Transverse colon (tissue), 4 donors: ENCODE results near the gene SAGE1.
"Not testable (repeated sequence)": the region's sequence is repeated elsewhere in the genome, so short reads cannot be mapped to it uniquely, and the experiment has no call there.

Source experiments
- CTCF ChIP-seq, 5 experiments: fragments of 200-600 bp in 3 of 5; fragments of 450-650 bp in 2 of 5; sonication (generic) in 3 of 5; IDR thresholded peaks; 1 replicate in 2 of 5; 2 replicates in 3 of 5; pipeline ENCODE4 v1.5.1; 2016 to 2017; ENCODE audit warnings: antibody characterized with exemption in 5 of 5, inconsistent platforms in 3 of 5, mild to moderate bottlenecking in 2 of 5, moderate library complexity in 1 of 5
- POLR2AphosphoS5 ChIP-seq, 3 donors: sonication (generic); formaldehyde crosslinking; IDR thresholded peaks; one replicate each; pipeline ENCODE4 v1.6.1; 2016; ENCODE audit warnings: antibody characterized with exemption in 3 of 3

GRCh38 chrX:135920516-135920915 lies 27.0 kb downstream of the SAGE1 start:
- TF ChIP-seq CTCF, POLR2AphosphoS5 (IDR thresholded peaks at IDR 0.05): not testable (repeated sequence)
